ENCODE results near the gene GPR39. TPM values are rescaled to one million over a fixed set of nuclear protein-coding genes. Genes with fewer than 3 reads are reported as not detected.

Gene GPR39
- total RNA-seq, 1 donor from 2014 or later = 1.0 TPM

DNA sequence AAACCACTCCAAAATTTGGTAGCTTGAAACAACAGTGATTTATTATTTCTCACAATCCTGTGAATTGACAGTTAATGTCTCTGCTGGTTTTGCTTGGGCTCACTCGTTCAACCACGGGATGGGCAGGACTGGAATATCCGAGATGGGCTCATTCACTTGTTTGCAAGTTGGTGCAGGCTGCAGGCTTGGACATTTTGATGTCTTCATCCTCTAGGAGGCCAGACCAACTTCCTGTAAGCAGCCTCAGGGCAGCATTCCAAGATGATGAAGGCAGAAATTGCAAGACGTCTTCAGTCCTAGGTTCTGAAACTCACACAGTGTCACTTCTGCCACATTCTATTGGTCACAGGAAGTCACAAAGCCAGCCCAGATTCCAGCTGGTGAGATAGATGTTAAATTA lies 47.1 kb downstream of the GPR39 start:
- Mint-ChIP-seq H3K4me3 (ENCODE audit: unreplicated experiment) (no peak overlapping the region), H3K27ac (ENCODE audit: unreplicated experiment) (no peak overlapping the region), H3K27me3 (ENCODE audit: unreplicated experiment) (peaks cover 2% of the 10 kb centered on the region), H3K36me3 (ENCODE audit: unreplicated experiment) (peaks cover 17% of the 10 kb centered on the region), H3K9me3 (ENCODE audit: unreplicated experiment) (peaks cover 2% of the 10 kb centered on the region), H3K4me1 (ENCODE audit: low read depth, unreplicated experiment) (no peaks in the 10 kb centered on the region)
- DNase-seq = no peak
- TF ChIP-seq, protein P1, sequence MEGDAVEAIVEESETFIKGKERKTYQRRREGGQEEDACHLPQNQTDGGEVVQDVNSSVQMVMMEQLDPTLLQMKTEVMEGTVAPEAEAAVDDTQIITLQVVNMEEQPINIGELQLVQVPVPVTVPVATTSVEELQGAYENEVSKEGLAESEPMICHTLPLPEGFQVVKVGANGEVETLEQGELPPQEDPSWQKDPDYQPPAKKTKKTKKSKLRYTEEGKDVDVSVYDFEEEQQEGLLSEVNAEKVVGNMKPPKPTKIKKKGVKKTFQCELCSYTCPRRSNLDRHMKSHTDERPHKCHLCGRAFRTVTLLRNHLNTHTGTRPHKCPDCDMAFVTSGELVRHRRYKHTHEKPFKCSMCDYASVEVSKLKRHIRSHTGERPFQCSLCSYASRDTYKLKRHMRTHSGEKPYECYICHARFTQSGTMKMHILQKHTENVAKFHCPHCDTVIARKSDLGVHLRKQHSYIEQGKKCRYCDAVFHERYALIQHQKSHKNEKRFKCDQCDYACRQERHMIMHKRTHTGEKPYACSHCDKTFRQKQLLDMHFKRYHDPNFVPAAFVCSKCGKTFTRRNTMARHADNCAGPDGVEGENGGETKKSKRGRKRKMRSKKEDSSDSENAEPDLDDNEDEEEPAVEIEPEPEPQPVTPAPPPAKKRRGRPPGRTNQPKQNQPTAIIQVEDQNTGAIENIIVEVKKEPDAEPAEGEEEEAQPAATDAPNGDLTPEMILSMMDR (IDR thresholded peaks at IDR 0.05; ENCODE audit: partially characterized antibody, unreplicated experiment) = no peak

DNA sequence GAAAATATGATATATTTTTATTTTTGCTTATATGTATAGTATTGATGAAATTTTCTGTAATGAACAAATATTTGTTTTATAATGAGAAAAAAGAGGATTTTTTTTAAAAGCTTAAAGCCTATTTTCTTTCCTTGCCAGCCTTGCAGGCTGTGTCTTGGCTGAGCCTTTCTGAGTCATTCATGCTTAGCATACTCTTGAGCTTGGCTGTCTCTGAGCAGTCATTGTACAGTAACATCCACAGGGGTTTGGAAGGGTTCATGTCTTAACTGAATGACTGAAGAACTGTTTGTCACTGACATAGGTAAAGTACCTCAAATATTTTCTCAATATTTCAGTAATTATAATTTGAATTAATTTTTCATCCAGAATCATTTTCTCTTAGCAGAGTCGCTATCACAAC lies 49.3 kb downstream of the GPR39 start:
- H3K9me3 Mint-ChIP-seq (ENCODE audit: unreplicated experiment) = peaks cover 3% of the 10 kb centered on the region

DNA sequence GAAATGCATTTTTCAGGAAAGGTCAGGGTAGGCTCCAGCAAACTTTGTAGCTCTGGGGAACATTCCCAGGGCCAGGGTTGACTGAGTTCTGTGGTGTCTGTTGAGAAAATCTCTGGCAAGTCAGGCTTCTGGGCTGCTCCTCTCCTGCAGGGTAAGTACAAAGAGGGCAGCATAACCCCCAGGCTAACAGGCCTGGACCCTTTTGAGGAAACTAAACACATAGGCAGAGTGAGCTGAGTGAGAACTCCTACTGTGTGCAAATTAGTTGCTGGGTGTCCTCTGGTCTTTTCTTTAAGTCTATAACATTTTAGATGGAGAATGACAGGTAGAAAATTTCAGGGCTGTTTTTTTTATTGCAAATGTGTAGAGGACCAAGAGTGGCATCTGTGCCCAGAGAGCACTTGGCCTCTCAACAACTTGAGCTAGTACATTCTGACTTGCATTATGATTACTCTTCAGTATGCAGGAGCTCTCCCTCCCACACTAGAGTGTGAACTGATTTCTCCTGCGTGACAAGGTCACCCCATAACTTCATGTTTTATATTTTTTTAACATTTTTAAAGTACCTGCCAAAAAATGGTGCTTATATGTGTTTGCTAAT lies 49.9 kb downstream of the GPR39 start:
- Mint-ChIP-seq H3K27ac (ENCODE audit: unreplicated experiment) (no peak overlapping the region), H3K9me3 (ENCODE audit: unreplicated experiment) (peaks cover 3% of the 10 kb centered on the region), H3K27me3 (ENCODE audit: unreplicated experiment) (peaks cover 4% of the 10 kb centered on the region), H3K4me1 (ENCODE audit: low read depth, unreplicated experiment) (no peaks in the 10 kb centered on the region), H3K36me3 (ENCODE audit: unreplicated experiment) (peaks cover 21% of the 10 kb centered on the region), H3K4me3 (ENCODE audit: unreplicated experiment) (no peak overlapping the region)
- DNase-seq = no peak
- TF ChIP-seq, protein P1 (IDR thresholded peaks at IDR 0.05; ENCODE audit: partially characterized antibody, unreplicated experiment) = no peak

More for the DNA sequence above, 49.3 kb downstream of the GPR39 start:
- peaks cover 19% of the 10 kb centered on the region for H3K36me3 Mint-ChIP-seq (ENCODE audit: unreplicated experiment)
- no peak overlapping the region for H3K4me3 Mint-ChIP-seq (ENCODE audit: unreplicated experiment)
- H3K27ac Mint-ChIP-seq (ENCODE audit: unreplicated experiment) = no peak overlapping the region
- TF ChIP-seq, protein P1 (IDR thresholded peaks at IDR 0.05; ENCODE audit: partially characterized antibody, unreplicated experiment) = no peak
- no peaks in the 10 kb centered on the region for H3K4me1 Mint-ChIP-seq (ENCODE audit: low read depth, unreplicated experiment)
- H3K27me3 Mint-ChIP-seq (ENCODE audit: unreplicated experiment) = peaks cover 2% of the 10 kb centered on the region
- no peak for DNase-seq

DNA sequence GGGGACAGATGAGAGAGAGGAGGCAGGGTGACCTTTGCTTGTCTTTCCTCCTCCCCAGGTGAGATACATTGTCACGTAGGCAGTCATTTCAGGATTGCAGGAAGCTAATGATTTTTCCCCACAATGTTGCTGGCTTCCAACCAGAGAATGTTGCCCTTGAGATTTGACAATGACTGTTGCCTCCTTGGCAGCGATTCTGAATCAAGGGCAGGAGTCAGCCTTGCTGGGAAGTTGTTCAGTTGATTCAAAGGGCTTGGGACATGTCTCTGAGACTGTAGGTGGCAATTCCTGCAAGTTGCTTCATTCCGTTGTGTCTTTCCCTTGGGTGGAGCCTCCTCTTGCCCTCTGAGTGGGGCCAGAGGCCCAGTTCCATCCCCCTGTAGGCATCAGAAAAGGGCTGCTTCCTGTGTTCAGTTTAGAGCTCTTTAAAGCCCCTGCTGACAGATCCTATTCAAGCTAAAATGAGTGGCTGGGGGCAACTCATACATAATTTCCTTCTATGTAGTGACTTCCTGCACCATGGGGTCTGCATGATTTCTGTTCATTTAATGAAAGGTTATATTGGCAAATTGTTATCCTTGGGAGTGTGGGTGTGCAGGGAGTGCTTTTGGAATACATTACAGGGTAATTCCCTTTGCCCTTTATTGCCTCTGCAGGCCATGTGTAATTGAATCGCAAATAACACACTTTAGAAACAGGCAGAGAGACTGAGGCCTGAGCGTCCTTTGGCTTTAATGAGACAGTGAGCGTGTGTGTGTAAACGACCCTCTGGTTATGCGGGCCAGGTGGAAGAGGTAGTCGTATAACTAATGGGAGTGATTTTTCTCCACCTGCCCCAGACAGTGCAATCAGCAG lies 52.4 kb downstream of the GPR39 start:
- H3K36me3 Mint-ChIP-seq (ENCODE audit: unreplicated experiment) = peaks cover 15% of the 10 kb centered on the region
- H3K4me3 Mint-ChIP-seq (ENCODE audit: unreplicated experiment) = no peak overlapping the region
- no peak for DNase-seq
- H3K27me3 Mint-ChIP-seq (ENCODE audit: unreplicated experiment) = peaks cover 4% of the 10 kb centered on the region
- H3K4me1 Mint-ChIP-seq (ENCODE audit: low read depth, unreplicated experiment) = peaks cover 1% of the 10 kb centered on the region
- TF ChIP-seq, protein P1 (IDR thresholded peaks at IDR 0.05; ENCODE audit: partially characterized antibody, unreplicated experiment) = no peak
- no peak overlapping the region for H3K27ac Mint-ChIP-seq (ENCODE audit: unreplicated experiment)
- peaks cover 3% of the 10 kb centered on the region for H3K9me3 Mint-ChIP-seq (ENCODE audit: unreplicated experiment)

DNA sequence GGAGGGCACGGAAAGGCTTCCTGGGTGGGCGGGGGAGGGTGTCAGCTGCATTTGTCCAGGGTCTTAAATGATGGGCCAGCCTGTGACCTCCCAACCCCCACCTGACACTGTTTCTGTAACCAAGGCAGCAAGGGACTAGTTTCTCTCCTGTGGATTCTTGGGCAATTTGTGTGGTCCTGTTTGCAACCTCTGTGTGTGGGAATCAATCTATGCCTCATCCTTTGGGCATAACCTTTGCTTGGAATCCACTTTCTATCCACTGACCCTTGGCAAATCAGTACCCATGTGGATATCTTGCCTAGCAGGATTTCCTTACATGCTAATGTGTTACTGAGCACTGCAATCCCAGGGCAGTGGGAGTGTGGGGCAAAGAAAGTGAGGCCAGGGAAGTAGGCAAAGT lies 54.1 kb downstream of the GPR39 start:
- peaks cover 4% of the 10 kb centered on the region for H3K27me3 Mint-ChIP-seq (ENCODE audit: unreplicated experiment)
- no peak for DNase-seq
- peaks cover 2% of the 10 kb centered on the region for H3K9me3 Mint-ChIP-seq (ENCODE audit: unreplicated experiment)
- peaks cover 1% of the 10 kb centered on the region for H3K4me1 Mint-ChIP-seq (ENCODE audit: low read depth, unreplicated experiment)
- H3K4me3 Mint-ChIP-seq (ENCODE audit: unreplicated experiment) = no peak overlapping the region
- H3K36me3 Mint-ChIP-seq (ENCODE audit: unreplicated experiment) = peaks cover 4% of the 10 kb centered on the region
- H3K27ac Mint-ChIP-seq (ENCODE audit: unreplicated experiment) = no peak overlapping the region
- TF ChIP-seq, protein P1 (IDR thresholded peaks at IDR 0.05; ENCODE audit: partially characterized antibody, unreplicated experiment) = no peak
